Esophagus (tissue), 2 donors: ENCODE data around the gene TMUB2. TPM values are rescaled to one million over a fixed set of nuclear protein-coding genes. Genes with fewer than 3 reads are reported as not detected.

ENCODE experiments used
- polyA plus RNA-seq, 2 donors: library from polyadenylated mRNA; stranded (reverse); fragments of 200-250 nt; gene quantifications; one replicate each; pipeline ENCODE4 v1.2.3, GENCODE V29; 2013
- donor health status: healthy with polysubstance abuse.
- donor health status: Bipolar disorder and iron deficiency.

TMUB2 gene
- polyA plus RNA-seq, 2 donors, result 25.2 to 37.5 TPM

Other genes starting within 250 kb of the TMUB2 start
- not detected for gene PPY, start 244.5 kb upstream of the TMUB2 start, polyA plus RNA-seq
- not detected for gene PYY, start 233.0 kb upstream of the TMUB2 start, polyA plus RNA-seq
- gene NAGS, start 182.3 kb upstream of the TMUB2 start, polyA plus RNA-seq, result 1 to 10 TPM in 1 of 2 donors, under 1 TPM in 1; 0.67 to 1.9 TPM
- 10 to 100 TPM; 12.9 to 26.5 TPM for gene TMEM101, start 172.0 kb upstream of the TMUB2 start, polyA plus RNA-seq
- 10 to 100 TPM; 25.4 to 46.9 TPM for gene LSM12, start 120.3 kb upstream of the TMUB2 start, polyA plus RNA-seq
- 10 to 100 TPM; 36.3 to 43.5 TPM for gene G6PC3, start 116.2 kb upstream of the TMUB2 start, polyA plus RNA-seq
- gene HDAC5, start 63.3 kb upstream of the TMUB2 start, polyA plus RNA-seq, result 10 to 100 TPM; 45.7 to 54.7 TPM
- 1 to 10 TPM; 1.7 to 2.5 TPM for gene HROB, start 45.0 kb upstream of the TMUB2 start, polyA plus RNA-seq
- gene ASB16, start 16.3 kb upstream of the TMUB2 start, polyA plus RNA-seq, result under 1 TPM; 0.18 to 0.19 TPM
- gene ATXN7L3, start 12.9 kb downstream of the TMUB2 start, polyA plus RNA-seq, result 10 to 100 TPM; 32.9 to 44.3 TPM
- gene UBTF, start 32.7 kb downstream of the TMUB2 start, polyA plus RNA-seq, result 10 to 100 TPM; 30.3 to 35.2 TPM
- not detected for gene SLC4A1, start 81.2 kb downstream of the TMUB2 start, polyA plus RNA-seq
- gene RUNDC3A, start 121.6 kb downstream of the TMUB2 start, polyA plus RNA-seq, result under 1 TPM; 0.77 to 0.88 TPM
- 100 to 1,000 TPM; 132 to 138 TPM for gene SLC25A39, start 137.9 kb downstream of the TMUB2 start, polyA plus RNA-seq
- gene GRN, start 158.3 kb downstream of the TMUB2 start, polyA plus RNA-seq, result 100 to 1,000 TPM; 211 to 370 TPM
- gene FAM171A2, start 176.9 kb downstream of the TMUB2 start, polyA plus RNA-seq, result 1 to 10 TPM; 1.2 to 2.2 TPM
- under 1 TPM; 0.27 to 0.84 TPM for gene ITGA2B, start 202.7 kb downstream of the TMUB2 start, polyA plus RNA-seq